Neural cell (in vitro differentiated cells): ENCODE measurements around the gene EIF2B5. TPM values are rescaled to one million over a fixed set of nuclear protein-coding genes. Genes with fewer than 3 reads are reported as not detected.

ENCODE experiments used
- H2AFZ ChIP-seq: fragments of 200-600, 300-800 bp; sonication (generic), shearing (Covaris generic); 2 replicates; pipeline ENCODE4 v1.6.0; 2014; ENCODE audit warnings: low read depth, mild to moderate bottlenecking, antibody characterized with exemption, low read length, moderate library complexity
- H3F3A ChIP-seq: fragments of 200-600 bp; shearing (Covaris generic); 2 replicates; pipeline ENCODE4 v1.6.1; 2016; ENCODE audit warnings: mild to moderate bottlenecking, moderate library complexity, mixed read lengths, antibody characterized with exemption, low read length; ENCODE audit not compliant: insufficient read depth, poor library complexity, severe bottlenecking
- H3K27ac ChIP-seq: fragments of 200-600, 300-800 bp; sonication (generic), shearing (Covaris generic); 2 replicates; pipeline ENCODE4 v1.5.1; 2014; ENCODE audit warnings: mild to moderate bottlenecking, low read length, moderate library complexity
- H3K27me3 ChIP-seq: fragments of 300-800, 200-600 bp; sonication (generic), shearing (Covaris generic); 2 replicates; pipeline ENCODE4 v1.6.0; 2014; ENCODE audit warnings: mild to moderate bottlenecking, low read depth, low read length, moderate library complexity; ENCODE audit not compliant: insufficient read depth
- H3K36me3 ChIP-seq: fragments of 300-800, 200-600 bp; sonication (generic), shearing (Covaris generic); 2 replicates; pipeline ENCODE4 v1.5.1; 2014; ENCODE audit warnings: mild to moderate bottlenecking, antibody characterized with exemption, low read length, moderate library complexity; ENCODE audit not compliant: insufficient read depth
- H3K4me2 ChIP-seq: fragments of 300-800, 200-600 bp; sonication (generic), shearing (Covaris generic); 2 replicates; pipeline ENCODE4 v1.6.0; 2014; ENCODE audit warnings: mild to moderate bottlenecking, low read length
- H3K4me3 ChIP-seq: fragments of 300-800, 200-600 bp; sonication (generic), shearing (Covaris generic); 2 replicates; pipeline ENCODE4 v1.5.1; 2014; ENCODE audit warnings: mild to moderate bottlenecking, low read length, moderate library complexity
- H3K79me2 ChIP-seq: fragments of 200-600 bp; shearing (Covaris generic); replicated peaks from 2 replicates; pipeline ENCODE4 v1.6.0; 2014; ENCODE audit warnings: mild to moderate bottlenecking, low read length, moderate library complexity; ENCODE audit not compliant: insufficient read depth
- H3K9ac ChIP-seq: fragments of 300-800, 200-600 bp; sonication (generic), shearing (Covaris generic); 2 replicates; pipeline ENCODE4 v1.6.1; 2016; ENCODE audit warnings: mild to moderate bottlenecking, low read length, mixed read lengths
- H3K9me2 ChIP-seq: fragments of 200-600 bp; shearing (Covaris generic); 2 replicates; pipeline ENCODE4 v1.6.1; 2016; ENCODE audit warnings: mild to moderate bottlenecking, low read length, mixed read lengths; ENCODE audit not compliant: insufficient read depth
- H3K9me3 ChIP-seq: fragments of 200-600, 300-800 bp; sonication (generic), shearing (Covaris generic); 2 replicates; pipeline ENCODE4 v1.6.1; 2016; ENCODE audit warnings: mild to moderate bottlenecking, mixed run types, low read length, moderate library complexity, mixed read lengths
- H4K20me1 ChIP-seq: fragments of 200-600 bp; shearing (Covaris generic); 2 replicates; pipeline ENCODE4 v1.6.1; 2016; ENCODE audit warnings: mild to moderate bottlenecking, mixed run types; ENCODE audit not compliant: insufficient read depth
- CTCF ChIP-seq: fragments of 450-650 bp; IDR thresholded peaks from 2 replicates; pipeline ENCODE4 v1.5.1; 2014; ENCODE audit warnings: antibody characterized with exemption, mild to moderate bottlenecking, moderate library complexity; ENCODE audit not compliant: poor library complexity, severe bottlenecking
- EP300 ChIP-seq: fragments of 450-650 bp; conservative IDR thresholded peaks from 2 replicates; pipeline ENCODE4 v1.6.1; 2014; ENCODE audit warnings: antibody characterized with exemption, mild to moderate bottlenecking, moderate library complexity; ENCODE audit not compliant: poor library complexity, severe bottlenecking
- EZH2 ChIP-seq: fragments of 200-600, 300-800 bp; shearing (Covaris generic), sonication (generic); IDR thresholded peaks from 2 replicates; pipeline ENCODE4 v1.6.1; 2014; ENCODE audit warnings: antibody characterized with exemption, low read length, borderline replicate concordance, mild to moderate bottlenecking; ENCODE audit not compliant: insufficient read depth, poor library complexity, severe bottlenecking
- MXI1 ChIP-seq: fragments of 450-650 bp; conservative IDR thresholded peaks from 2 replicates; pipeline ENCODE4 v1.6.1; 2014; ENCODE audit warnings: antibody characterized with exemption, mild to moderate bottlenecking; ENCODE audit not compliant: poor library complexity, severe bottlenecking
- POLR2AphosphoS5 ChIP-seq: IDR thresholded peaks from 2 replicates; pipeline ENCODE4 v1.6.1; 2012
- RAD21 ChIP-seq: fragments of 450-650 bp; conservative IDR thresholded peaks from 2 replicates; pipeline ENCODE4 v1.6.1; 2014; ENCODE audit warnings: antibody characterized with exemption, mild to moderate bottlenecking, moderate library complexity
- REST ChIP-seq: IDR thresholded peaks from 2 replicates; pipeline ENCODE4 v1.6.1; 2012; ENCODE audit warnings: borderline replicate concordance
- SMC3 ChIP-seq: fragments of 450-650 bp; conservative IDR thresholded peaks from 2 replicates; pipeline ENCODE4 v1.6.1; 2014; ENCODE audit warnings: antibody characterized with exemption, mild to moderate bottlenecking, moderate library complexity; ENCODE audit not compliant: poor library complexity
- TAF1 ChIP-seq: IDR thresholded peaks from 2 replicates; pipeline ENCODE4 v1.6.1; 2012; ENCODE audit warnings: low read depth
- polyA plus RNA-seq: library from polyadenylated mRNA; depleted of rRNA; stranded (reverse); fragments of >200 nt; gene quantifications from 2 replicates; pipeline ENCODE4 v1.2.3, GENCODE V29; 2014

EIF2B5 gene
- polyA plus RNA-seq, 1 donor from 2014 or later, result 112 TPM

GRCh38 chr3:184171562-184171961 is 36.4 kb downstream of the EIF2B5 start:
- no peaks in the 10 kb centered on the region for H3K9me3 ChIP-seq
- H4K20me1 ChIP-seq, result no peaks in the 10 kb centered on the region
- H3K4me2 ChIP-seq, result no peak overlapping the region
- H3K4me3 ChIP-seq, result no peak overlapping the region
- H3K9ac ChIP-seq, result no peak overlapping the region
- H3F3A ChIP-seq, result no peaks in the 10 kb centered on the region
- peaks cover 19% of the 10 kb centered on the region for H3K79me2 ChIP-seq
- no peaks in the 10 kb centered on the region for H3K9me2 ChIP-seq
- TF ChIP-seq EZH2, result no peak
- no peak for TF ChIP-seq EP300
- H2AFZ ChIP-seq, result no peak overlapping the region
- H3K36me3 ChIP-seq, result no peaks in the 10 kb centered on the region
- no peak overlapping the region for H3K27ac ChIP-seq
- no peaks in the 10 kb centered on the region for H3K27me3 ChIP-seq

GRCh38 chr3:184172681-184173373 is 37.7 kb downstream of the EIF2B5 start:
- Histone ChIP-seq H3K9me2 (no peaks in the 10 kb centered on the region), H3K9ac (no peak overlapping the region), H3K27ac (no peak overlapping the region), H3K36me3 (no peaks in the 10 kb centered on the region), H3K9me3 (no peaks in the 10 kb centered on the region), H3K4me2 (no peak overlapping the region), H3F3A (no peaks in the 10 kb centered on the region), H3K4me3 (no peak overlapping the region), H4K20me1 (peaks cover 6% of the 10 kb centered on the region), H3K79me2 (peaks cover 31% of the 10 kb centered on the region), H2AFZ (no peak overlapping the region), H3K27me3 (no peaks in the 10 kb centered on the region)
- no peak for TF ChIP-seq SMC3
- TF ChIP-seq CTCF, result no peak
- TF ChIP-seq EZH2, result no peak
- TF ChIP-seq REST, result no peak
- no peak for TF ChIP-seq POLR2AphosphoS5
- TF ChIP-seq RAD21, result no peak
- no peak for TF ChIP-seq EP300
- no peak for TF ChIP-seq MXI1
- TF ChIP-seq TAF1, result no peak
